AG20443 (cell line): ENCODE results near the gene FRMPD2.
"Not testable (repeated sequence)": the region's sequence is repeated elsewhere in the genome, so short reads cannot be mapped to it uniquely, and the experiment has no call there.

ENCODE experiments used
- DNase-seq: peaks from one replicate; pipeline ENCODE4 v3.0.0; 2012; ENCODE audit warnings: low spot score, mixed read lengths

FRMPD2 gene

DNA sequence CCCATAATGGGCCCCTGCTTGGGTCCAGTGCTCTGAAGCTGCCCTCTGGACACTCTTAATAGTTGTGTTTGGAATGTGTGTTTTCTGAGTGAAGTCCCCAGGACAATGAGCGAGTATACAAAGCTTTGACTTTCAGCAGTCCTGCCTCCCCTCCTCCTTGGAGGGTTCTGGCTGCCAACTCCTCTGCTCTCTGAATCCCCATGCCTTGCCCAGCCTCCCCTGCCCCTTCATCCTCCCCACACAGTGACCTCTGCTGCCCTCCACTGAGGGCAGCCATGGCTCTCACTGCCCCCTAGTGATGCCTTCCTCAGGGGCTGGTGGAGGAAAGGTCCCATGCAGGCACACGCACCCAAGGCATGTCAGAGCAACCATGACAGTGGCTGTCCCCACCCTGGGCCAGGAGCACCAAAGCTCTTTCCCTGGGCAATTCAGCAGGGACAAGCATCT, 40.9 kb downstream of the FRMPD2 start:
- no peak for DNase-seq

DNA sequence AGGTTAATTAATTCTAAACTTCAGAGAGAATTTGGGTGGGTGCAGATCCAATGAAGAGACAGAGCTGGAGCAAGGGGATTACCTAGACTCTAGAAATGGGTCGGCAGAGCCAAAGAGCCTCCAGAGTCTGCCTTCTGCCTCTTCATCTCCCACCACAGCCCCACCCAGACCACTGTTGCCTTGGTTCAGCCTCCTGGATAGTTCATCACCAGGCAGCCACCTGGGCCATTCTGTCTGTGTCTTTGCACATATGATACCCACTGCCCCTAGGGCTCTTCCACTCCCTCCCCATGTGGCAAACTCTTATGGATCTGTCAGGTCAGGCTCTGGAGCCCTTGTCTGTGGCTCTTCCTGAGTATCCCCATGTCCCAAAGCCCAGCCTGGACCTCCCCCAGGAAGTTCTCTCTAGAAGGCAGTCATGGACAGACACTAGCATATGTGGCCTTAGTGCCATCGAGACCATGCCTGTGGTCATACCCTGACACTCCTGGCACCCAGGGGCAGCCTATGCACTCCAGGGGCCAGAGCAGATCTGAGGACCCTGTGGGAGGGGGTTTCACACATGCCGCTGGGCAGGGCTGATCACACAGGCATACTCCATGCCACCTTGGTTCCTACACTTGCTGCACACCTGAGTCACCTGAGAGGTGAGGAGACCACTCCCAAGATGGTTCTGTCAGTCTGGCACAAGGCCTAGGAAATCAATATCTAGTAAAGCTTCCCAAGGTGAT, 41.6 kb downstream of the FRMPD2 start:
- no peak for DNase-seq

DNA sequence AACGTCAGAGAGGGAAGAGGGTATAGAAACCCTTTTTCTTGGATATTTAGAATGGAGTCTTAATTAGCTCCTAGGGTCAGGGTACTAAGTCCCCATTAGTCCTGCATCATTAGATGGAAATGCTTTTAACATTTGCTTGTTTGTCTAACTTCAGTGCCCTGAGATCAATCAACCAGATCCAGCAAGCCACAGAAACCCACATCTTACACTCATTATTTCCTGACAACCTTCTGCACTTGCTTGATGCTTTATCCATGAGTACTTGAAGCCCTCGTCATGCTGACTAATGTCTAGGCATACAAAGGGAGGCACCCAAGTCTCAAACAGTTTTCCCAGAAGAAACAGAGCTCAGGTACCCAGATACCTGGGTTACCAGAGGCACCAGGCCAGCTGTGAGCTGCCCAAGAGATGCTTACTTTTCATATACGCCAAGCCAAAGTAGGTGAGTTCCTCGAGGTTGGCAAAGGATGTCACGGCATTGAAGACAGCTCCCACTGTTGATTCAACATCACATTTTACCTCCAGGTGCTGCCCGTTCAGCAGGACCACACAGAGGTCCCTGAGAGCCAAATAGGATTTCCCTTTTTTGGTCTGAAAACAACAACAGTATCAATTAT, 42.7 kb downstream of the FRMPD2 start:
- no peak for DNase-seq

DNA sequence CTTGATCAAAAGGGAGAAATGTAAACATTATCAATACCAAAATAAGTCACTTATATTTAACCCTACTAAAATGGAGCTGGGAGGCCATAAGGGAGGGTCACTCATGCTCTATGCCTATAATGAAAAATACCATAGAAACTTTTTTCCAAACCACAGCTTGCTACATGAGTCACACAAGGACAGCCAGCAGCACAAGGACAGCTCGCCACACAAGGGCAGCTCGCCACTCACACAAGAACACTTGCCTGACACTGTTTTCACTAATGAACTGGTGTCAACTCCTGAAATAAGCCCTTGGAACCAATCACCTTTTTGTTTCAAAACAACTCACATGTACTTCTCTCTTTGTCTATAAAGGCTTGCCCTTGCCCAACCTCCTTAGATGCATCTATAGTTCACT, 43.3 kb downstream of the FRMPD2 start:
- DNase-seq = no peak

DNA sequence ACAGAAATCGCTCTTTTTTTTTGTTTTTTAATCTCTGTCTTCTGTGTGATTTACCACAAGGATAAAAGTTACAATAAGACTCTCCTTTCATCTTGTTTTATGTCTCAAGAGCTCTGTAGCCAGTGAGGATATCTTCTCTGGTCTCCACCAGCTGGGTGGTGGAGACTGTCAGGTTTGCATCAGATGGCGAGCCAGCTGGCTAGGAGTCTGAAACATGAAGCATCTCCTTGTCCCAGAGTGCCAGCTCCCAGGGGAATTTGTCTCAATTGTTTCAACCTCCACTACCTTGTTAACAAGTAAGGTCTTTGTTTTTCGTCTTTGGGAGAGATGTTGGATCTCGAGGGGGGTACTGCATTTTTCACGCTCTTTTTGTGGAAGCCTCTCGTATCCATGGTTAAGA, 47.3 kb downstream of the FRMPD2 start:
- no peak for DNase-seq

DNA sequence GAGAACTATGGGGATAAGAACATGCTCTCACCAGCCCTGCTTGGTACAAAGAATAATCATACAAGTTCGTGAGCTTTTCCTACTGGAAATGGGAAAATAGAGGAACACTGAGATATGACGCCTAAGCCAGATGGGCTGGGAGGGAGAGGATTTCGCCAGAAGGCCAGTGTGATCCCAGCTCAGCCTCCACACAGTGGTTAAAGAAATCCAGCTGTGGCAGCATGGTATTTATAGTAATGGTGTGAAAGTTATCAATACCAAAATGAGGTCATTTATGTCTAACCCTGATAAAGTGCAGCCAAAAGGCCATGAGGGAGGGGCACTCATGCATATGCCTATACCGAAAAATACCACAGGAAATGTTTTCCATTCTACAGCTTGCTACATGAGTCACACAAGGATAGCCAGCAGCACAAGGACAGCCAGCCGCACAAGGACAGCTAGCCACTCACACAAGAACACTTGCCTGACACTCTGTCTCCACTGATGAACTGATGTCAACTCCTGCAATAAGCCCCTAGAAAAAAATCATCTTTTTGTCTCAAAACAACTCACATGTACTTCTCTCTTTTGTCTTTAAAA, 49.4 kb downstream of the FRMPD2 start:
- DNase-seq = no peak

DNA sequence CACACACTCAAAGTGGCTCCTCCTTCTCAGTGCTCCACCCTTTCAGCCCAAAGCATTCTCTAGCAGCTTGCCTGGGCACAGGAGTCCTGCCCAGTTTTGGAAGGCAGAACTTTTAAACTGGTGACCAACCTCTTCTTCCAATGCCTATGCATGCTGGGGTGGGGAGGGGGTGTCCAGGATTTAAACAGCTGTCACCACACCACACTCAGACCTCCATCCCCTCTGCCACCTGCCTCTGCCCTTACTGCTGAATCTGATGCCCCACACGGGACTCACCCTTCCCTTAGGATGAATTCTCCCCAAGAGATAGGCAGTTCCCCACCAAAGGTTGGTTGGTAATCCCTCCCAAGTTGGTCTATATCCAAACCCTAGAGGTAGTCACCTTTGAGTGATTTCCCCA, 50.2 kb downstream of the FRMPD2 start:
- DNase-seq = no peak

DNA sequence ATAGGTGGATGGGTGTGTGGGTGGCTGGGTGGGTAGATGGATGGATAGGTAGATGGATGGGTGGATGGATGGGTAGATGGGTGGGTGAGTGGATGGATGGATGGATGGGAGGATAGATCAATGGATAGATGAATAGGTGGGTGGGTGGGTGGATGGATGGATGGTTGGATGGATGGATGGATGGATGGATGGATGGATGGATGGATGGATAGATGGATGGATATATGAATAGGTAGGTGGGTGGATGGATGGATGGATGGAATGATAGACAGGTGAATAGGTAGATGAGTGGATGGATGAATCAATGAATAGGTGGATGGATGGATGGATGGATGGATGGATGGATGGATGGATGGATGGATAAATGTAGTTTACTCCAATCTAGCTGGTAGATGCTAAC, 52.7 kb downstream of the FRMPD2 start:
- no peak for DNase-seq

DNA sequence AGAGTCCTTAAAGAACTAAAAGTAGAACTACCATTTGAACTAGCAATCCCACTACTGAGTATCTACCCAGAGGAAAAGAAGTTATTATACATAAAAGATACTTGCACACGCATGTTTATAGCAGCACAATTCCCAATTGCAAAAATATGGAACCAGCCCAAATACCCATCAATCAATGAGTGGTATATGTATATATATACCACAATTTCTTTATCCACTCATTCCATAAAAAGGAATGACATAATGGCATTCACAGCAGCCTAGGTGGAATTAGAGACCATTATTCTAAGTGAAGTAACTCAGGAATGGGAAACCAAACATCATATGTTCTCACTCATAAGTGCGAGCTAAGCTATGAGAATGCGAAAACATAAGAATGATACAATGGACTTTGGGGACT, 53.5 kb downstream of the FRMPD2 start:
- not testable (repeated sequence) for DNase-seq

DNA sequence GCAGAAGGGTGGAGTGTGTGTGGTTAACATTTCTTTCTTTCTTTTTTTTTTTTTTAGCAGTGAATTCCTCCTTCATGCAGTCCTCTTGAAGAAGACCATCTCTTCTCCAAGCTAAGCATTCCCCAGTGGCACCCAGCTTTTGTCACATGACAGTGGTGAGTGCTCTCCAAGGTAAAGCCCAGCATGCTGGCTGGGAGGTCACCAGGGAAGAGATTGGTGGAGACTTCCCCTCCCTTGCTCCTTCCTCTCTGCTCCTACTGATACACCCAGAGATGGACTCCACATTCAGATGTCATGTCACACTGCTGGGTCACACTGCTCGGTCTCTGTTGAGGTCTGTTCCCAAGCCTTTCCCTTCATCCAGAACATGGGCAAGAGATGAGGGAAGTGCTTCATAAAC, 55.3 kb downstream of the FRMPD2 start:
- DNase-seq = no peak

DNA sequence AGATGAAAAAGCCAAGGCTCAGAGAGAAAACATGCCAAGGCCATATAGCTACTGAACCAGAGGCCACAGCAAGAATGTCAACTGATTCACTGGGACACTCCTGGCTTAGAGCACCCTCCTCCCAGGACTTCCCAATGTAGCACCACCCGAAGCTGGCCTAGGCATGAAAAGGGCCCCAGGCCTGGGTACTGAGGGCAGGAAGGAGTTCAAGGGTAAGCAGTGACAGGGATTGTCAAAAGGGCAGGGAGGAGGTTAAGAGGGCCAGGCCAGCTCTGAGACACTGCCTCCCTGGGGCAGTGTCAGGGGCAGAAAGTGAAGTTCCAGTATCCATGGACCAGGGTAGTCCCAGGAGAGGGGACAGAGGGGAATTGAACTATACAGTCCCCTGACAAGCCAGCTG, 57.8 kb downstream of the FRMPD2 start:
- no peak for DNase-seq

DNA sequence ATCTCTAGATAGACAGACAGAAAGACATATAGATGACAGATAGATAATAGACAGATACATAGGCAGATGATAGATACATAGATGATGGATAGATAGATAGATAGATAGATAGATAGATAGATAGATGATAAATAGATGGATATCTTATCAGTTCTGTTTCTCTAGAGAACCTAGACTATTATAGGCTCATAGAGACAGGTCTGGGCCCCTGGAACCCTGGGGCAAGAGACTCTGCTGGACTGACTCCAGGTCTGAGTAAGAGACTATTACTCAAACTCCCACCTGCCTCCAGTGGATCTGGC, 58.3 kb downstream of the FRMPD2 start:
- DNase-seq = no peak

DNA sequence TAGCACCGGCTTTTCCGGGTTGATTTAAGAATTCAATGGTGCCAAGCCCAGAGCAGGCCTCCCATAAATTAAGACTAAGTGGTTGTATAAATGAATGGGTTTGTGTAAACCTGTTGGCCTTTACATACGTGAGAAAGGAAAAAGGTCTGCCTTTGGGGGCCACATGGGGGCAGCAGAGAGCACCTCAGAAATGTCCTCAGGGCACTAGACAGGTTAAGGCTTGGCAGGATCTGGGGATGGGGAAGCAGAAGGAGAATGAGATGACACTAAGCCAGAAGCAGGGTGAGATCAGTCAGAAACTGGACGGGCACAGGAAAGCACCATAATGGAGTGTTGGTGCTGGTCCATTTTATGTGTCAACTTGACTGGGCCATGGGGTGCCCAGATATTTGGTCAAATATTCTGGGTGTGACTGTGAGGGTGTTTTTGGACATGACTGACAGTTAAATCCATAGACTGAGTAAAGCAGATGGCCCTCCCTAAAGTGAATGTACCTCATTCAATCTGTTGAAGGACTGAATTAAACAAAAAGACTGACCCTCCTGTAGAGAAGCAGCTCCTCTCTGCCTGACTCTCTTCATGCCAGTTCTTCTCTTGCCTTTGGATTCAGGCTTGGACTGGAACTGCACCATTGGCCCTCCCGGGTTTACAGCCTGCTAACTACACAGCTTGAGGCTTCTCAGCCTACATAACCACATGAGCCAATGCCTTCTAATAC, 58.9 kb downstream of the FRMPD2 start:
- DNase-seq = peak; percentile 38

DNA sequence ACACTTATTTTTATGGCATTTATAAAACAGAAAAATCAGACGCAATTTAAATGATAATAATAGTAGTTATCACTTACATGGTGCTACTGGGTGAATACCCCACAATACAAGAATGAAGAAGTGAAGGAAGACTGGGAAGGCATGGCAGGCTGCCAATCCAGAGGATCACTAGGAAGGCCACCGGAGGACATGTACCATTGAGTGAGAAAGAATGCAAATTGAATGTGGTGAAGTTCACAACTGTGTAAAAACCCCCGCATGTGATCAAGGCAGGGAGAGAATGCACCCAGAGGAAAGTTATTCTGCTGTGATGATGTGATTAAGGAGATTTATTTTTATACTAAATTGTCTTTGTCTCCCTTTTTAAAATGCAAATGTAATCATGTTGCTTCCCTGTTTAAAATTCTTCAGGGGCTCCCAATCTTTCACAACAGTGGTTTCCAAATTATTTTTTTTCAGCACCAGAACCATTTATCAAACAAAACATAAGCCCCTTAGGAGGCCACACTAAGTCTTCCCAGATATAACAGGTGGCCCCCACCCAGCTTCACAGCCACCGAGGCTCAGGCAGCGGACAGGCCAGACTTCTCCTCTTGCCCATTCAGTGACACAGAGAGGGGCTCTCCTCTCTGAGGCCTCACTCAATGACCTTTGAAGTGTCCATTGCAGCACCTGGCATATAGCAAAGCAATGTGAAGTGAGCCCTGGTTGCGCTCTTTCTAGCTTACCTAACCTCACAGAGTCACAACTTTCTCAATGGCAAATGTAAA, 59.6 kb downstream of the FRMPD2 start:
- no peak for DNase-seq

DNA sequence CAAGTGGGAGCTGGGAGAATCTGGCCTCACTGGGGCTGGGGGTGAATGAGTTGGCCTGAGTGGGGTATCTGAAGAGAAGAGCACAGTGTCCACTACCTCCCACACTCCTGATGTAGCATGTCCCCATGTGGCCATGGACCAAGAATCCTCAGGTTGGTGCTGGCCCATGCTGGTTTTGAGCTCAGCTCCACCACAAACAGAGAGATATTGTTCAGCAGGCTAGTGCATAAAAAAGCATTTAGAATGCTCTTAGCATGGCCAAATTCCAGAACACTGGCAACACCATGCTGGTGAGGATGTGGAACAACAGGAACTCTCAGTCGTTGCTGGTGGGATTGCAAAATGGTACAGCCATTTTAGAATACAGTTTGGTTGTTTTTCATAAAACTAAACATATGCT, 61.4 kb downstream of the FRMPD2 start:
- DNase-seq = no peak

DNA sequence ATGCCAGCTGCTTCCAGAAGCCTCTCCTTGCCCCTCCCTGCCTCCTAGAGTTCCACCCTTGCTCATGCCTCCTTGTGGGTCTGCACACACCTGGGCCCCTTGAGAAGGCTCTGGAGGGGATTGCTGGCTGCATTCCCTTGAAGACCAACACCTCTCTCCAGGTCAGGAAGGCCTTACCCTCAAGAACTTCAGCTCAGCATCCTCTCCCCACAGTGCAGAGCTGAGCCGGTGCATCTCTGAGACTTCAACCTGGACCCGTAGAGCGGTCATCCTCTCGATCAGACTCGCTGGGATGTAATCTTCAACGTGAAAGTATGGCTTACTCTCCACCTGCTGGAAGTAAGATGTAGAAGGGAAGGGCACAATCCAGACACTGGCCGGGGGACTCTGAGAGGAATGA, 62.7 kb downstream of the FRMPD2 start:
- DNase-seq = no peak

DNA sequence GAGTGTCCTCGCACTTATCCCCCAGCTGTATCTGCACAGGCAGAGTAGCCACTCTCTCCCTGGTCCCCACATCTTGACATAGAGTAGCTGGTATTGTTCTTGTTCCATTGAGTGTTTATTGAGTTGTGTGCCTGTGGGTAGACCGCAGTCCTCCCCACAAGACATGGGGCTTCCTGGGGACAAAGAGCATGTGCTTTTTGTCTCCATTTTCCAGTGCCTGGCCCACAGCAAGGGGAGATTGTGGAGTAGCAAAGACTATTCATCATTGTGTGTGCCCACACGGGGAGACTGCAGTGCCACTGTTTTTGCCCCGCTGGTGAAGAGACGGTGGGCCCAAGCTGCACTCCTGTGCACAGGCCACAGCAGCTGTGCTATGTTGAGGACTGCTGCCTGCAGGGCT, 63.5 kb downstream of the FRMPD2 start:
- DNase-seq = no peak

DNA sequence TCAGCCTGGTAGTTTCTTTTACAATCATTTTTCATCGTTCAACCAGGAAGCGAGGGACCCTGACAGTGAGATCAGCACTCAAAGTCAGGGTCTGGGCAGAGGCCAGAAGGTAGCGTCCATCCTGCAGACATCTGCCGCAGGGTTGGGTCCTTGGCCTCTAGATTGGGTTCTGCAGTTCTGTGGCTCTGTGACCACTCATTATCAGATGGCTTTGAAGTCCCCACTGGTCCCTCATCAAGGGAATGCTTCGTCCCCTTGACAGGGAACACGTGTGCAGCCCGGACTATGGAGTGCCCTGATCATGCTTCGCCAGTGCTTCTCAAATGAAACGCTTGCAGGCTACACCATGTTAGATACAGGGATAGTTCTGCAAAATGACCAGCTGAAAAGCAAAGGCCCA, 64.1 kb downstream of the FRMPD2 start:
- no peak for DNase-seq

DNA sequence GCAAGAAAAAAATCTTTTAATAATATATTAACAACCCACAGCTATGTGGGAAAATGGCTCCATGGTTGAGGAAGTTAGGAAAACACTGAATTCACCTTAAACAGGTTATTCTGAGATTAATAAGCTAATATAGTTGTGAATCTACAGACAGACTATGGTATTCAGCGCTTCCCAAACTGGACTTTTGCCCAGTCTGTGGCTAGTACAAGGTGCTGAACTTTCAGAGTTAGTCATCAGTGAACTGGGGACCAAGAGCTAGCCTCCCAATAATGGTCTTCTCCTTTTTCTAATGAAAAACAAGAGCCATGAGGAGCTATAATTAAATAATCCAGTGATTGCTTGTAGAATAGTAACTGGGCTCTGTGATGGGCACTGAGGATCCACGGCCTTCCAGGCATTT, 65.3 kb downstream of the FRMPD2 start:
- DNase-seq = no peak

DNA sequence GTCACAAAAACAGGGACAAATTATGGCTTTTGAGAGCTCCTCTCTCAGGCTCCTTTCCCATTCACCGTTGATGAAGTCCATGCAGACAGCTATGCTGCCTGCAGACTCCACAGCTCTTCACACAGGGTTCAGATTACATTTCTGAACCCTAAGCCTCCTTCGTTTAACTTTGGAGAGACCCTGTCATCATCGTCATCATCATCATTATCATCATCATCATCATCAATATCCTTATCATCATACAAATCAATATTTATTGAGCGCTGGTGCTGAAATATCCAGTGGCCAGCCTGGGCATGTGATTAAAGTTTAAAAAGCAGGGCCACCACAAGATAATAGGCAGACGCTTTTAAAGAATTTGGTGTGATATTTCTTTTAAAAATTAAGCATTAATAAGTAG, 66.6 kb downstream of the FRMPD2 start:
- DNase-seq = no peak

DNA sequence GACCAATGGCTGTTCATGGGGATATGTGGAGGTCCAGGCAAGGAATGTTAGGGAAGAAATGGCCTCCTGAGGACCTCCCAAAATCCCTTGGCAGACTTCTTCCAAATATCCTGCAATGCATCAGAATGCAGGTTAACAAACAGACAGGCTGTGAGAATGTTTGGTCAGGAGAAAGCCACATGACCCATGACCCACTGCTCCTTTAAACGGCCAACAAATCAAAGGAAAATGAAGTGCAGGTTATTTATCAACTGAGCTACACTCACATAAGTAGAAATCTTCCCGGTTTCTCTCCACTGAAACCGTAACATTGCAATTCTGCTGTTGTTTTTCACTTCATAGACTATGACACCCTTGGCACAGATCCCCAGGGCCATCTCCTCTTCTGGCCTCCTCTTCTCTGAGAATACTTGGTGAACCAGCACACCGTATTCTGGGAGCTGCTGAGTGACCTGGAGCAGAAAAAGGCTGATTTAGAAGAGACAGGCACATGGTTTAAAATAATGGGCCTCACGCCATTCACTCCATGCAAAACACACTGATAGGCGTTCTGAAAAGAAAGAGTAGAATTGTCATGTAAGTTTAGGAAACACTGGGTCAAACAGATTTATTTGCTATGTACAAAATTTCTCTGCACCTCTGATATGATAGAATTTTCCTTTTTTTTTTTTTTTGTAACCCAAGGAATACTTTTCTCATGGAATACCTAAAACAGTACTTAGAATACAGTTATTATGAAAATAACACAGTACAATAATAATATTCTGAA, 67.8 kb downstream of the FRMPD2 start:
- DNase-seq = no peak

DNA sequence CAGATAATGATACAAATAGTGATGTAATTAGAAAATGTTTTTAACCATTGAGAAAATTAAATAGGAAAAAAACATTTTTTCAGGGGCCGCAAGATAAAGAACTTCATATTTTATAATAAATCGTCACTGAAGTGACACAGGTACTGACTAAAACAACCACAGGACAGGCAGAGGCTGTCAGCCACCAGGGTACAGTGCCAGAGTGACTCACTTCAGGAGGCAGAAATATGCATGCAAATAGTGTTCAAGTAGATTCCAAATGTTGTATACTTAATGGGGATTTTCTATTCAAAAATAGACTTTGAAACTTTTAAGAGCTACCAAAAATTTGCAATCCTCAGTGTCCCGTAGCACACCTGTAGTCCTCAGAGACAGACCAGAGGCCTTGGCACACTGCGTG, 68.6 kb downstream of the FRMPD2 start:
- no peak for DNase-seq
